HG03135 (cell line): ENCODE results near the gene PHACTR1.
"Not testable (repeated sequence)": the region's sequence is repeated elsewhere in the genome, so short reads cannot be mapped to it uniquely, and the experiment has no call there.

Experiments
- ATAC-seq: cut with Tn5 transposase; IDR thresholded peaks from one replicate; pipeline ENCODE4 v1.9.1; 2021; ENCODE audit warnings: mild to moderate bottlenecking, moderate library complexity; ENCODE audit not compliant: unreplicated experiment

Gene PHACTR1

GRCh38 chr6:13133894-13134293 is 417.3 kb downstream of the PHACTR1 start:
- not testable (repeated sequence) for ATAC-seq

GRCh38 chr6:13135152-13135551 is 418.6 kb downstream of the PHACTR1 start:
- no peak for ATAC-seq

GRCh38 chr6:13139119-13139518 is 422.6 kb downstream of the PHACTR1 start:
- no peak for ATAC-seq

GRCh38 chr6:13140980-13141379 is 424.4 kb downstream of the PHACTR1 start:
- ATAC-seq, result no peak

- ATAC-seq, result no peak
Measured at GRCh38 chr6:13141387-13141786, 424.8 kb downstream of the PHACTR1 start.

- no peak for ATAC-seq
Measured at GRCh38 chr6:13142611-13143010, 426.0 kb downstream of the PHACTR1 start.

GRCh38 chr6:13146442-13146841 is 429.9 kb downstream of the PHACTR1 start:
- no peak for ATAC-seq

GRCh38 chr6:13147376-13147775 is 430.8 kb downstream of the PHACTR1 start:
- ATAC-seq, result no peak

GRCh38 chr6:13147782-13148181 is 431.2 kb downstream of the PHACTR1 start:
- ATAC-seq, result no peak

- ATAC-seq, result no peak
Measured at GRCh38 chr6:13152764-13153163, 436.2 kb downstream of the PHACTR1 start.

GRCh38 chr6:13156381-13156780 is 439.8 kb downstream of the PHACTR1 start:
- ATAC-seq, result no peak

- no peak for ATAC-seq
Measured at GRCh38 chr6:13157293-13157692, 440.7 kb downstream of the PHACTR1 start.

GRCh38 chr6:13159300-13159699 is 442.7 kb downstream of the PHACTR1 start:
- ATAC-seq, result no peak

GRCh38 chr6:13159822-13160221 is 443.3 kb downstream of the PHACTR1 start:
- not testable (repeated sequence) for ATAC-seq

GRCh38 chr6:13163161-13163944 is 446.8 kb downstream of the PHACTR1 start:
- ATAC-seq, result no peak

- no peak for ATAC-seq
Measured at GRCh38 chr6:13164291-13164690, 447.7 kb downstream of the PHACTR1 start.

- no peak for ATAC-seq
Measured at GRCh38 chr6:13165502-13166172, 449.1 kb downstream of the PHACTR1 start.

- no peak for ATAC-seq
Measured at GRCh38 chr6:13166269-13166668, 449.7 kb downstream of the PHACTR1 start.

- no peak for ATAC-seq
Measured at GRCh38 chr6:13166916-13167315, 450.3 kb downstream of the PHACTR1 start.

GRCh38 chr6:13172291-13172690 is 455.7 kb downstream of the PHACTR1 start:
- no peak for ATAC-seq

GRCh38 chr6:13175087-13175486 is 458.5 kb downstream of the PHACTR1 start:
- ATAC-seq, result no peak

GRCh38 chr6:13175759-13176158 is 459.2 kb downstream of the PHACTR1 start:
- no peak for ATAC-seq
